Hematopoietic multipotent progenitor cell treated with erythropoietin and hydrocortisone succinate and interleukin-3 and kit ligand, for 8 days (in vitro differentiated cells): ENCODE measurements around the gene TVP23A.
A peak's percentile ranks its signal among the peaks of the same experiment; 100 is the strongest.
"Not testable (repeated sequence)": the region's sequence is repeated elsewhere in the genome, so short reads cannot be mapped to it uniquely, and the experiment has no call there.

Experiments
- DNase-seq: peaks from one replicate; pipeline ENCODE4 v3.0.0-alpha.2; 2015

TVP23A gene

DNA sequence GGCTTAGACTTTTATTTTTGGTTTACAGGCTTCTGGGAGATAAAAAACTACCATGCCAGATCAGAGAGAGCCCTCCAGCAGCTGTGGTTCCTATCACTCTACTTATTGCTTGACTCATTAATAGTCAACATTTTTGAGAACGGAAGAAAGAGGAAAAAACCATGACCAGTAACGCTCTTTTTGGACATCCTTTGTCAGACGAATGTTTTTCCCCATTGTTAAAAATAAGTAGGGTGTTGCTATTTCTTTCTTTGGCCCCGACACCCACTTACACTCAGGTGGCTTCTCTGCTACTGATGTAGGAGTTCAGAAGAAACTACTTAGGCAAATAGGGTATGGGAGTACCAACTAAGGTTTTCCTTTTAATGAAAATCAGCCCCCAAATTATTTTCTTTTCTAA, 27.5 kb downstream of the TVP23A start:
- DNase-seq: no peak

DNA sequence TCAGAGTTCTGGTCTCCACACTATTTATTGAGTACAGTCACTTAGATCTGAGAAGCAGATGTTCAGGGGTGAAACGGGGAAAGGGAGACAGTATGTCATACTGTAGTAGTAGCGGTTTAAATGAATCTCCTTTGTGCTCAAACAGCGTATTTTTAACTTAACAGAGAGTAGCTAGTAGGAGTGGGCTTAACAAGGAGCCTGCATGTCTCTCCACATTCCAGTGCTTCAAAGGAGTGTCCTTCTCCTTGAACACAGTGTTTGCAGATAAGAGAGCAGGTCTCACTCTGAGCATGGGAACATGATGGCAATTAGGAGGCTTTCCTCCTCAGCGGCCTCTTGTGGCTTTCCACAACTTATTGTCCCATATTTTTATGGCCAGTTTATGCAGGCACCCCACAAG, 30.0 kb downstream of the TVP23A start:
- not testable (repeated sequence) for DNase-seq

DNA sequence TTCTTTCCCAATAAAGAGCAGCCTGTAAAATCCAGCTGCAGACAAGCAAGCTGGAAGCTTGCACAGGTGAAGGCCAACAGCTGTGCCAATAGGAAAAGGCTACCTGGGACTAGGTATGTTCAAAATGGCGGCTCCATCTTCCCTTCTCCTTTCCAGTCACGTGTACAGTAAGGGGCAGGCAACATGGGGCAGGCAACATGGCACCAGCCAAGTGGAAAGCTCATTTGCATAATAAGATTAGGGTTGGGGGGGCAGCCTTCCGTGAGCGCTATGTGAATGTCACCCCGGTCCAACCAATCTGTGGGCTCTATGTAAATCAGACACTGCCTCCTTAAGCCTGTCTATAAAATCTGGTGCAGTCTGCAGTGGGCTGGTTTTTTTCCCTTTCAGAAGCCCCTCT, 31.3 kb downstream of the TVP23A start:
- DNase-seq: no peak

DNA sequence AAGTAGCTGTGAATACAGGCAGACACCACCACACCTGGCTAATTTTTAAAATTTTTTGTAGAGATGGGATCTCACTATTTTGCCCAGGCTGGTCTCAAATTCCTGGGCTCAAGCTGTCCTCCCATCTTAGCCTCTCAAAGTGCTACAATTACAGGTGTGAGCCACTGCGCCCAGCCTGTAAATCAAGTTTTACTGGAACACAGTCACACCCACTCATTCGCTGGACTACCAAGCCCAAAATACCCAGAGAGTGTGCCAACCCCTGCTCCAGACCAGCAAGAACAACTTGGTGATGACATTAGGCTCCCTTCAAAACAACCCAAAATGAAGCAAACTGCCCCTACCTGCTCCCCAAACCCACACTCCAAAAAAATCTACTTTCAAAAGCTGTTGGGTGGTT, 36.0 kb downstream of the TVP23A start:
- DNase-seq: no peak

DNA sequence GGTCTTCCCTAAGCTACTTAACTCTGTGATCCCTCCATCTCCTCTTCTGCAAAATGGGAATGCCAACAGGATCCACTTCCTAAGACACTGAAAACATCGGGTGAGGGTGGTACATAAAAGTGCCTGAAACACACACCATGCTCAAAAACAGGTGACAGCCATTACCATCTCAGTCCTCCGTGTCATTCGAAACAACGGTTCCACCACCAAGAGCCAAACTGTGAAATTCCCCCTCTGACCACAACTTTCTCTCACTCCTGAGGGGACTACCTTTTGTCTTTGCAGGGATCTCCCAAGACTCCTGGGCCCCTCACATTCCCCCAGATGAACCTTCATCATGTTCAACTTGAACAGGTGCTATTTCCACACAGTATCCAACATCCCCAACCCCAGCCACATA, 38.0 kb downstream of the TVP23A start:
- no peak for DNase-seq

DNA sequence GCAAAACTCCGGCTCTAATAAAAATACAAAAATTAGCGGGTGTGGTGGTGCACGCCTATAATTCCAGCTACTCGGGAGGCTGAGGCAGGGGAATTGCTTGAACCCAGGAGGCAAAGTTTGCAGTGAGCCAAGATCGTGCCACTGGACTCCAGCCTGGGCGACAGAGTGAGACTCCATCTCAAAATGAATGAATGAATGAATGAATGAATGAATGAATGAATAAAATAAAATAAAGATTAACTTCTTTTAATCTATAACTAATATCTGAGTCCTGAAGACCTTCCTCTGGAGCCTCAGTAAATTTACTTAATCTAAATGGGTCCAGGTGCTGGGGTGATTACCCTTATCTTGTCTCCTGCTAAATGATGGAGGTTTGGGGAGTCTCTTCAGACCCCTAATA, 38.7 kb downstream of the TVP23A start:
- DNase-seq: not testable (repeated sequence)

DNA sequence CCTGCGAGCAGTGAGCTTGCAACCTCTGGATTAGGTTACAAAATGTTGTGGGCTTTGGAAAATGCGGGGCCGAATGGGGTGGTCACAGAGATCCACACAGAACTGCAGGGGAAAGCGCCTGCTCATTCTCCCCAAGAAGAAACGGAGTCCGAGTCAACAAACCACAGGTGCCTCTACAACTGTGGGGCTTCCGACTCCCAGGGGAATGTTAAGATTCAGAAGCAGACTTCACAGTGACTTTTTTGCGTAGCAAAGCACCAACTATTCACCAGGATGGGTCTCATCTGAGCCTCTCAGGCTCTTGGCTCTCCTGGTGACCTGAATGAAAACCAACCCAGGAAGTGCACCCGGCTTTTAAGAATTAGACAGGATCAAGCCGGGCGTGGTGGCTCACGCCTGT, 41.2 kb downstream of the TVP23A start:
- no peak for DNase-seq

DNA sequence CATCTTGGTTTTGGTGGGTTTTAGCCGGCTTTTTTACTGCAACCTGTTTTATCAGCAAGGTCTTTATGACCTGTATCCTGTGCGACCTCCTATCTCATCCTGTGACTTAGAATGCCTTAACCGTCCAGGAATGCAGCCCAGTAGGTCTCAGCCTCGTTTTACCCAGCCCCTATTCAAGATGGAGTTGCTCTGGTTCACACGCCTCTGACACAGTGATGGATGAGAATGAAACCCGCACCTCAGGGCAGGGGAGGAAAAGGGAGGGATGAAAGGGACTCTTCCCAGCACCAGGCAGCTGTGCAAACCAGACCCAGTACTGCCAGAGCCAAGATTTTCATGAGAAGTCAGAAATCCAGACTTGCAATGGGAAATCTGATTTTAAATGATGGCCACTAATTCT, 41.7 kb downstream of the TVP23A start:
- DNase-seq: not testable (repeated sequence)

DNA sequence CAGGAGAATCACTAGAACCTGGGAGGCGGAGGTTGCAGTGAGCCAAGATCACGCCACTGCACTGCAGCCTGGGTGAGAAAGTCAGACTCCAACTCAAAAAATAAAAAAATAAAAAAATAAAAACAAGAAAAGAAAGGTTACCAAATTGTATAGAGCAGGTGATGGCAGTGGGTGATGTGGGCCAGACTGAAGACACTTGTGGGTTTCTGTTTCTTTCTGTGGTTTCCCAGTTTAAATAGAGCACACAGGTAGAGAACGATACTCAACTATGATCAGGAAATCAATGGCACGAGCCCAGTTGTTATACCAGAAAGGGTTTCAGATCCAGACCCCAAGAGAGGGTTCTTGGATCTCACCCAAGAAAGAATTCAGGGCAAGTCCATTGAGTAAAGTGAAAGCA, 42.3 kb downstream of the TVP23A start:
- no peak for DNase-seq

DNA sequence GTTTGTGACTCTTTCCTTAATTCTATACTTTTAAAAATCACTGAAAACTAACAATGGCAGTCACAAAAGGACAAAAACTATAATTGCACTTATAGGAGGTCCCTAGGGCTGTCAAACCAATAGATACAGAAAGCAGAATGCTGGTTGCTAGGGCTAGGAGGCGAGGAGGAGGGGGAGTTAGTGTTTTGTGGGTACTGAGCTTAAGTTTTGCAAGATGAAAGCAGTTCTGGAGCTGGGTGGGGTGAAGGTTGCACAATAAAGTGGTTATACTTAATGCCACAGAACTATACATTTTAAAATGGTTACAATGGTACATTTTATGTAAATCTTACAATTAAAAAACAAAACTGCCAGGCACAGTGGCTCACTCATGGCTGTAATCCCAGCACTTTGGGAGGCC, 47.7 kb downstream of the TVP23A start:
- DNase-seq: peak; percentile 6

DNA sequence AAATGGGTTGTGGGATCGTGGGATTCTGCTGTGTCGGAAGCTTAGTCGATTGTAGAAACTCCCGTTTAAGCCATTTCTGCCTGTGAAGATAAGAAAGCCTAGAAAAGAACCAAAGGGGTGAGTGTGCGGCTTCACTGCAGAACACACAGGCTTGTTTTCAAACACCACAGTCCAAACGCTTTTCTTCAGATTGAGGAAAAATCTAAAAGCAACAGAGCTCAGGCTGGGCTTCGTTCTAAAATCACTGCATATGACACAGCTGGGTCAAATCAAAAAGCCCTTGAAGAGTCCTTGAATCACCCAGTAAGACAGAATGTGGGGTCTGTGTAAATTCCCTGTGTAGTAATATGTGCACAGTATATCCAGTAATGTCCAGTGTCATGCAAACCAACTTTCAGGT, 49.2 kb downstream of the TVP23A start:
- no peak for DNase-seq

DNA sequence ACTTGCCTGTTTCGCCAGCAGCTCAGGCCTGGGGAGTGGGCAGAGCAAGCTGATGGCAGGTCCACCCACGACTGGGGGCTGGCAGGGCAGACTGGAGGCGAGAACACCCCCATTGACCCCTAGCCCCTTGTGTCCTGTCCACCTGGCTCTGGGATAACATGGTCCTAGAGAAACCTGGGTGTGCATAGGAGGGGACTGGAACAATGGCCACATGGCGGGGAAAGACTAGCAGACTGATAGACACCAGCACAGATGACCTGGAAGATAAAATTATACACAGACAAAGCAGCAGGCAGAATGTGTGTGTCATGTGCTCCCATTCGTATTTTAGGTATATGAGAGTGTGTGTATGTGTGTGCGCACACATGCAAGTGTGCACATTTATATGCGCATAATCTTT, 51.5 kb downstream of the TVP23A start:
- no peak for DNase-seq

DNA sequence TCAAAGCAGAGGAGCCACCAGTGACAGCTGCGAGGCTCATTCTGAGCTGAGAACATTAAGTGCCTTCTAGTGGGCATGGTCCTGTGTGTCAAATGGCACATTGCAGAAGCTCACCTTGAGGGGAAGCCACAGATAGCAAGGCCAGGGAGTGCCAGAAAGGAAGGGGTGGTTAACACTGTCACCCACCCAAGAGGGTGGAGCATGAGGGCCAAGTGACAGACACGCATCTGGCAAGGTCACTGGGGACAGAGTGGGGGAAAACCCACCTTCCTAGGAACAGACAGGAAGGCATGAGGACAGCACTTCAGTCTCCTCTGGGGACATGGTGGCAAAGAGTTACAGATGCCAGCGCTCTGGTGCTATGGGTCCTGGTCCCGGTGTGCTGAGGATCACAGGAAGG, 52.8 kb downstream of the TVP23A start:
- no peak for DNase-seq

DNA sequence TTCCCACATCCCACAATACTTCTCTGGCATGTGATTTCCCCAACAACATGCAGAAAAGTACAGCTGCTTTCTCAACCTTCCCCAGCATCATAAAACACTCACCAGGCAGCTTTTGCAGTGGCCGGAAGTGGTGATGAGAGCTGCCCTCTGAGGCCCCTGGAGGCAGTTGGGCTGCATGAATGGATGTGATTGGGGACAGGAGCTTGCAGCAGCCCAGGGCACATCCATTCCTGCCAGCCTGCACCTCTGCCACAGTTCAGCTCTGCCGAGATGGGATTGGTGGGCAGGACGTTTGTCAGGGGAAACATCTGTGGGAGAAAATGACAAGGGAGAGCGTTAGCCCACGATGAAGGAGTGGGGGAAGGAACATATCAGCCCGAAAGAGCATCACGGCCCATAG, 55.1 kb downstream of the TVP23A start:
- DNase-seq: no peak

DNA sequence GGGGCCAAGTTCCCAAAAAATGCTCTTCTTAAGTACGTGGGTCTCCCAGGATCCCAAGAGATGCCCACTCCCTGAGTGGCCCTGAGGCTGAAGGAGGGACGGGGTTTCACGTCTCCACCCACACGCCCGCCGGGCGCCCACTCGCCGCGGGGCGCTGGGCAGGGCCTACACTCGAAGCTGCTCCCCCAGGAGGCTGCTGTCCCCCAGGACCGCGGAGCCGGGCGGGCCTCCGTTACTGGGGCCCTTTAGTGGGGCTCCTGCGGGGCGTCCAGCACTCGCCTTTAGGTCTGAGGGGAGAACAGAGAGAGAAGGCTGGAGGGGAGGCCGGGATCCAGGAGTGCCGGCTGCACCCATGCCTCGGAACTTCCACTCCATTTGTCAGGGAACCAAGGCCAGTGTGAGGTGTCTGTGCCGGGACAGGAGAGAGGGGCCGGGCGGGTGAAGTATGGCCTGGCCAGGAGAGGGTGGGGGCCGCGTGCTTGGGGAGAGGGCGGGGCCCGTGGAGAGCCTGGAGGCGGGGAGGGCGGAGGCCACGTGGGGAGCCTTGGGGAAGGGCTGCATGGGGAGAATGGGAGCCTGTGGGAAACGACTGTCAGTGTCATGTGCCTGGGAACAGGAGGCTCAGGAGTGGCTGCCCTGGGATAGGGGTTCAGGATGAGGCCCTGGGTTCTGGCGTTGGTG, 56.1 kb downstream of the TVP23A start:
- no peak for DNase-seq

DNA sequence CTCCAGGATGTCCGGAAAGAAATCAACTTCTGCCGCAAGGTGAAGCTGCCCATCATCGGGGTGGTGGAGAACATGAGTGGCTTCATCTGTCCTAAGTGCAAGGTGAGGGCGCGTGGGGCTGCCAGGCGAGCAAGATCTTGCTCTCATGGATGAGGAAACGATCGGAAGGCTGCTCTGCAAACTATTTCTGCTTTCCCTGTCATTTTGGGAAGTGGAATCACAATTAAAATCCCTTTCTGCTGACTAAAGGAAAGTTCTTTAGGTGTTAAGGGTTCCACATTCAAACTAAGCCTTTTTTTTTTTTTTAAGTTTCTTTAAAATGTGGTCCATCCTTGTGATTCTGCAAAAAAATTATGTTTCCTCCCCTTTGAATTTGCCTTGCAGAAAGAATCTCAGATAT, 57.2 kb downstream of the TVP23A start:
- no peak for DNase-seq

DNA sequence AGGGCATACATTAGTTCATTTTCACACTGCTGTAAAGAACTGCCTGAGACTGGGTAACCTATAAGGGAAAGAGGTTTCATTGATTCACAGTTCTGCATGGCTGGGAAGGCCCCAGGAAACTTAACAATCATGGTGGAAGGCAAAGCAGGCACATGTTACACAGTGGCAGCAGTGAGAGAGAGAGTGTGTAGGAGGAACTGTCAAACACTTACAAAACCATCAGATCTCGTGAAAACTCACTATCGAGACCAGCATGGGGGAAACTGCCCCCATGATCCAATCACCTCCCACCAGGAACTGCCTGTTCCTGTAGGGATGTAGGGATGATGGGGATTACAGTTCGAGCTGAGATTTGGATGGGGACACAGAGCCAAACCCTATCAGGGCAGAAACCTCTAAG, 57.7 kb downstream of the TVP23A start:
- no peak for DNase-seq

DNA sequence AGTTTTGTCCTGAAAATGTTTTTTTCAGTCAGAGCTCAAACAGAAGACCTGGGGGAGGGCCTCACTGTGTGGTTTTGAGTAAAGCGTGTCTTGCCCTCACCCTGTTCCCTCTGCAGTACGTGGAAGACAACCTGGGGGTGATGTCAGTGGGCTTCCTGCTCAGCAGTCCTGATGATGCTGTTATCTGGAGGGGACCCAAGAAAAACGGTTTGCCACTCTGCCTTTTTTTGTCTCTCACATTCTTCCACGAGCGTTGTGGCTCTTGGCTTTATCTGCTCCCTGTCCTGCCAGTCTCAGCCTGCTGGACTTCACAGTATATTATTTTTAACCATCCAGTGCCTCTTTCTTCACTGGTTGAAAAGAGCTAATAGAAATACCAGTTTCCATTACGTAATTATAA, 62.0 kb downstream of the TVP23A start:
- DNase-seq: no peak

DNA sequence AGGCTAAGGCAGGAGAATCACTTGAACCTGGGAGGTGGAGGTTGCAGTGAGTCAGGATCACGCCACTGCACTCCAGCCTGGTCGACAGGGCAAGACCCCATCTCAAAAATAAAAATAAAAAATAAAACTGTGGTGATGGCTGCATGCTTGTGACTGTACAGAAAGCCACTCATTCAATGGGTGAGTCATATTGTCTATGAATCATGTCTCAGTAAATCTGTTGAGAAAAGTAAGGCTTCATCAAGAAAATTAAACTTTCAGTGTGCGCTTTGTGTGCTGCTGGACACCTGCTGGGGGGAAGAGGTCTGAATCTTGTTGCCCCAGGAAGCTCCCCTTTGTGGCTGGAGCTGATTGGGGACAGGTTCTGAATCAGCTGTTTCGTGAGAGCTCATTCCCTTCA, 63.7 kb downstream of the TVP23A start:
- DNase-seq: no peak

DNA sequence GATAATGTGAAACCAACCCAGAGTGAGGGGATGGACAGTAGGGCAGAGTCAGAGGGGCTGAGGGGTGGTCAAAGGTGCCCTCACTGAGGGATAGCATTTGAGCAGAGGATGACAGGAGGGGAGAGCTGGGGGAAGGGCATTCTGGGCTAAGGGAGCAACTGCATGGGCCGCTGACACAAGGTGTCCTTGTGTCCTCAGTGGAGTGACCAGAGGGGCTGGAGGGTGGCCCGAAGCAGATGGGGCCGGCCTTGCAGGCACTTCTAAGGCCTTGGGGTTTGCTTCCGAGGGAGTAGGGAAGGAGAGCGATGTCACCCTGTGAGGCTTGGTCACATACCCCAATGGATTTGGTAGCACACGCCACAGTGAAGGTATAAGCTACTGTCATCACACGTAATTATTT, 64.9 kb downstream of the TVP23A start:
- no peak for DNase-seq

DNA sequence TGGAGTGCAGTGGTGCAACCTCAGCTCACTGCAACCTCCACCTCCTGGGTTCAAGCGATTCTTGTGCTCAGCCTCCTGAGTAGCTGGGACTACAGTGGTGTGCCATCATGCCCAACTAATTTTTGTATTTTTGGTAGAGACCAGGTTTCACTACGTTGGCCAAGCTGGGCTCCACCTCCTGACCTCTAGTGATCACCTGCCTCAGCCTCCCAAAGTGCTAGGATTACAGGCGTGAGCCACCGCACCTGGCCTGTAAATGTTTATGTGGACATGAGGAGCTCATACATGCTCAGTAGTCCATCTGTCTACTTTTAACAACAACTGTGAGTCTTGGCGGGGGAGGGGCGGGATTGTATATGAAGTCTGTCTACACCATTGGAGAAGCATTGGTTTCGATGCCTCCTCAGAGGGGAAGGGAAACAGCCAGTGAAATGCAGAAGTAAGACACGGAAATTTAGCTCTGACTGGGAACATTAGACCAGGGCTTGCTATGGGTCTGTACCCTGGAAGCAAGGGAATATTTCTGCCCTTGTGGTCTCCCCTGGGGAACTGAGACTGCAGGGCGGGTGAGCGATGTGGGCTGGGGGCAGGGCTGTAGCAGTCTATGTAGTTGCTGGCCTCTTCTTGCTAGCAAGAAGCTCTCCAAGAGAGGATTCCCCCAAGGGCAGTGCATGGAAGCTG, 65.6 kb downstream of the TVP23A start:
- no peak for DNase-seq

DNA sequence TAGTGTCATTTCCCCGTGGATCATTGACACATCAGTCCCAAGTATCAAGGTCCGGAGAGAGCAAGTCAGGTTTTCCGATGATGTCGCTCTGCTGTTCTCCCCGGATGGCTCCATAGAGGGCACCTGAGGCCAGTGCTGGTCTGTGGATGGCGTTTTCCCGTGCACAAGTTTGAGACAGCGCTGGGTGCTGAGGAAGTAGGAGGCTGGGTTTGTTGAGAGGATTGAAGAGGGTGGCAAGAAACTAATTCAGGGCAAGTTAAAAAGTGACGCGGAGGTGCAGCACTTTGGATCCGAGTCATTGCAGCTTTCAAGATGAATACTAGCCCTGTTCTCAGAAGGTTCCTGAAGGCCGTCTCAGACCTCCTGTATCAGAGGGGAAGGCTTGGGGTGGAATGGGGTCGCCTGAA, 67.3 kb downstream of the TVP23A start:
- DNase-seq: no peak

DNA sequence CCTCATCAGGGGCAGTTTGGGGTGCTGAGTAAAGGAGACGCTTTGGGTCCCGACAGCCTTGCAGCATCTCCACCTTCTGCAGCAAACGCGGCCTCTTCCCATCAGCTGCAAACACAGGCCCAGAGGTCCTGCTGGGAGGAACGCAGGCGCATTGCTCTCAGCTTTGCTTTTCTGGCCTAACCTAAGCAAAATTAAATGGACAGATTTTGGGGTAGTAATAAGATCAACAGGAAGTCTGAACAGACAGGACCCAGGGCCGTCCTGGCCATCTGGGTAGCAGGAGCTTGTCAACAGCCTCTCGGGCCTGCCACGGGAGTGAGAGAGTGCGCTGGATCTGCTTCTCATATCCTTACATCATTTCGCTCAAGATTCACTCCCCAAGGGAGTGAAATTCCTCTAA, 67.8 kb downstream of the TVP23A start:
- DNase-seq: no peak

DNA sequence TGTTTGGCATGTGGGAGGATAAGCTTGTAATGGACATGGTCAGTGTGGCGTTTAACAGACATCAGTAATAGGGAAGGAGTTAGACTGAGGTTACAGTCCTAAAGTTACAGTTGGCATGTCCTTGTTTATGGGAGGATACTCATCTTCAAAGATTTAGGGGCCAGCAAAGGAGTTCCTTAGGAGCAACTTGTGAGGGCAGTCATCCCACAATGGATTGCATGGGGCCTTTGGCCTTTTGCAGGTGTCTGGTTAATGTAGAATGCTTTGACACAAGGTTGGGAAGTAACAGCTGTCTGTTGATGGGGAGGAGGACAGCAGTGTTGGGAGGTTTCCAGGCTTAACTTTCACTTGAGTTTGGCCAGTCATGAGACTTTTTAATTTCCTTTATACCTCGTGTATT, 72.8 kb downstream of the TVP23A start:
- DNase-seq: no peak

DNA sequence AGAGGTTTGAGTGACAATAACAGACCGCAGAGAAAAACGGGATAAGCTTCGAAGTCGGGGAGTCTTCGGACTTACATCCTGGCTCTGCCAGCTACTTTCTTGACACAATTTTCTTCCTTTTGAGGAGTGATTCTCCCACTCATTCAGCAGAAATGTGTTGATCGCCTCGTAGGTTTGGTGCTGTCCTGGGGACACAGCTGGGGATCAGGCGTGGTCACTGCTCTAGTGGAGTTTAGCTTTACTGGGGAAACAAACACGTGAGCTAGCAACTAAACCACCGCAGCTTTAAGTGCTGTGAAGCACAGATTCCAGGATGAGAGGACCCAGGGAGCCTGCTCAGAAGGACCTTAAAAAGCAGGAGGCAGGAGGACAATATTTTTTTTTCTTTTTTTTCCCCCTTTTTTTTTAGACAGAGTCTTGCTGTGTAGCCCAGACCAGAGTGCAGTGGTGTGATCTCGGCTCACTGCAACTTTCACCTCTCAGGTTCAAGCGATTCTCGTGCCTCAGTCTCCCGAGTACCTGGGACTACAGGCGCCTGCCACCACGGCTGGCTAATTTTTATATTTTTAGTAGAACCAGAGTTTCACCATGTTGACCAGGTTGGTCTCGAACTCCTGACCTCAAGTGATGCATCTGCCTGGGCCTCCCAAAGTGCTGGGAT, 74.1 kb downstream of the TVP23A start:
- DNase-seq: no peak
